GM12874 (cell line): ENCODE data around the gene MYLK.

ENCODE experiments used
- CTCF ChIP-seq: IDR thresholded peaks from 2 replicates; pipeline ENCODE4 v1.5.1; 2011; ENCODE audit warnings: low read depth, mild to moderate bottlenecking, control low read depth, low read length, moderate library complexity; ENCODE audit not compliant: insufficient read depth

Gene MYLK

GRCh38 chr3:123628996-123629746 is 255.0 kb downstream of the MYLK start:
- TF ChIP-seq CTCF, result no peak

GRCh38 chr3:123627673-123628670 is 256.2 kb downstream of the MYLK start:
- no peak for TF ChIP-seq CTCF

- no peak for TF ChIP-seq CTCF
Observed at GRCh38 chr3:123626881-123627280, 257.3 kb downstream of the MYLK start.

- TF ChIP-seq CTCF, result no peak
Observed at GRCh38 chr3:123624302-123624701, 259.8 kb downstream of the MYLK start.

- no peak for TF ChIP-seq CTCF
Observed at GRCh38 chr3:123623346-123623880, 260.7 kb downstream of the MYLK start.

- no peak for TF ChIP-seq CTCF
Observed at GRCh38 chr3:123622766-123623165, 261.4 kb downstream of the MYLK start.

GRCh38 chr3:123621850-123622189 is 262.3 kb downstream of the MYLK start:
- TF ChIP-seq CTCF, result no peak
